Esophagus muscularis mucosa (tissue), 4 donors: ENCODE data around the gene WDR62. TPM values are rescaled to one million over a fixed set of nuclear protein-coding genes. Genes with fewer than 3 reads are reported as not detected.

Source experiments
- DNase-seq: peaks from one replicate; pipeline ENCODE4 v3.0.0-alpha.2; 2017; ENCODE audit errors: extremely low spot score
- H3K27ac ChIP-seq, 4 donors: fragments of 200-600 bp; sonication (generic); replicated peaks in 1 of 4; 1 replicate in 3 of 4; 2 replicates in 1 of 4; pipeline ENCODE4 v1.5.1; 2016 to 2019; ENCODE audit warnings: mild to moderate bottlenecking in 1 of 4
- H3K27me3 ChIP-seq, 4 donors: fragments of 200-600 bp; sonication (generic); one replicate each; pipeline versions ENCODE4 v1.5.1 to v1.6.0; 2016 to 2019
- H3K36me3 ChIP-seq, 4 donors: fragments of 200-600 bp; sonication (generic); one replicate each; pipeline ENCODE4 v1.5.1; 2016 to 2019
- H3K4me1 ChIP-seq, 4 donors: fragments of 200-600 bp; sonication (generic); one replicate each; pipeline ENCODE4 v1.5.1; 2016 to 2019
- H3K4me3 ChIP-seq, 4 donors: fragments of 200-600 bp; sonication (generic); 1 replicate in 2 of 4; 2 replicates in 2 of 4; pipeline ENCODE4 v1.5.1; 2016 to 2019; ENCODE audit warnings: mild to moderate bottlenecking in 4 of 4, moderate library complexity in 1 of 4
- H3K9me3 ChIP-seq, 4 donors: fragments of 200-600 bp; sonication (generic); 1 replicate in 3 of 4; 2 replicates in 1 of 4; pipeline ENCODE4 v1.5.1; 2016 to 2019
- CTCF ChIP-seq, 3 experiments: fragments of 200-600 bp in 2 of 3; fragments of 450-650 bp in 1 of 3; sonication (generic) in 2 of 3; IDR thresholded peaks; one replicate each; pipeline ENCODE4 v1.5.1; 2017 to 2019; ENCODE audit warnings: antibody characterized with exemption in 3 of 3, mild to moderate bottlenecking in 2 of 3, moderate library complexity in 1 of 3
- EP300 ChIP-seq: sonication (generic); formaldehyde crosslinking; IDR thresholded peaks from one replicate; pipeline ENCODE4 v1.6.1; 2017; ENCODE audit warnings: antibody characterized with exemption
- POLR2A ChIP-seq: fragments of 450-650 bp; IDR thresholded peaks from one replicate; pipeline ENCODE4 v1.6.1; 2017; ENCODE audit warnings: antibody characterized with exemption, moderate library complexity, mild to moderate bottlenecking, low read depth
- POLR2AphosphoS5 ChIP-seq, 2 donors: sonication (generic); formaldehyde crosslinking; IDR thresholded peaks; one replicate each; pipeline ENCODE4 v1.6.1; 2017; ENCODE audit warnings: antibody characterized with exemption in 2 of 2
- WGBS: methylation state at CpG from one replicate; pipeline ENCODE4 v1.1.5; 2018; 5-methylcytosine and 5-hydroxymethylcytosine counted together
- intact Hi-C: fragments of 100-400 bp; cut with DNase I; formaldehyde crosslinking; loops from one replicate; pipeline ENCODE4 v1.15.1; 2023
- total RNA-seq, 4 donors: library from RNA; depleted of rRNA; stranded (reverse); fragments of >200 nt; gene quantifications; one replicate each; pipeline versions ENCODE4 v1.1.0 to v1.2.1, GENCODE V29; 2016

Gene WDR62
- total RNA-seq, 4 donors from 2014 or later = 0.26 to 0.52 (median 0.50) TPM; not detected in 1

- peak; percentile 37 to 42 for TF ChIP-seq POLR2AphosphoS5 (IDR thresholded peaks at IDR 0.05)
- TF ChIP-seq EP300 = no peak
- TF ChIP-seq CTCF (IDR thresholded peaks at IDR 0.05) = no peak
- TF ChIP-seq POLR2A = no peak
- Histone ChIP-seq H3K4me1 (peaks cover 0 to 68% (median 64%) of the 10 kb centered on the region in 4 donors), H3K36me3 (no peaks in the 10 kb centered on the region), H3K27me3 (no peaks in the 10 kb centered on the region), H3K27ac (peak overlapping the region; percentile 62 to 79 (median 69)), H3K9me3 (no peaks in the 10 kb centered on the region), H3K4me3 (no peak overlapping the region)
- DNase-seq = no peak
- WGBS = 69% methylated on average over 5 of the region's 5 CpGs
- intact Hi-C loops = no loop called here
Observed at GRCh38 chr19:36046443-36047050, 8.2 kb upstream of the WDR62 start.

GRCh38 chr19:36047835-36048234 is 6.9 kb upstream of the WDR62 start:
- TF ChIP-seq EP300 = no peak
- no peak for TF ChIP-seq POLR2AphosphoS5 (IDR thresholded peaks at IDR 0.05)
- no peak for TF ChIP-seq CTCF (IDR thresholded peaks at IDR 0.05)
- no peak for TF ChIP-seq POLR2A
- Histone ChIP-seq H3K27ac (peak overlapping the region; percentile 62 to 79 (median 69)), H3K9me3 (no peaks in the 10 kb centered on the region), H3K4me1 (peaks cover 0 to 62% (median 59%) of the 10 kb centered on the region in 4 donors), H3K4me3 (no peak overlapping the region), H3K27me3 (no peaks in the 10 kb centered on the region), H3K36me3 (no peaks in the 10 kb centered on the region)
- intact Hi-C loops = no loop called here
- DNase-seq = no peak

GRCh38 chr19:36049080-36049698 is 5.5 kb upstream of the WDR62 start:
- intact Hi-C loops = no loop called here
- Histone ChIP-seq H3K4me3 (no peak overlapping the region), H3K4me1 (peaks cover 0 to 52% (median 50%) of the 10 kb centered on the region in 4 donors), H3K9me3 (no peaks in the 10 kb centered on the region), H3K27me3 (no peaks in the 10 kb centered on the region), H3K36me3 (no peaks in the 10 kb centered on the region), H3K27ac (peak overlapping the region in 1 of 4 donors; percentile 15)
- 98% methylated on average over 4 of the region's 4 CpGs for WGBS
- DNase-seq = no peak
- TF ChIP-seq EP300 (no peak), POLR2AphosphoS5 (IDR thresholded peaks at IDR 0.05) (no peak)

GRCh38 chr19:36051236-36051635 is 3.5 kb upstream of the WDR62 start:
- peaks cover 7 to 43% (median 40%) of the 10 kb centered on the region in 4 donors for H3K4me1 ChIP-seq
- intact Hi-C loops = no loop called here
- H3K27me3 ChIP-seq = no peaks in the 10 kb centered on the region
- H3K36me3 ChIP-seq = no peaks in the 10 kb centered on the region
- H3K9me3 ChIP-seq = no peaks in the 10 kb centered on the region
- DNase-seq = no peak
- TF ChIP-seq POLR2A (no peak), CTCF (IDR thresholded peaks at IDR 0.05) (peak; percentile 24 to 48 (median 41))
- H3K27ac ChIP-seq = peak overlapping the region; percentile 46 to 95 (median 74)
- H3K4me3 ChIP-seq = no peak overlapping the region
- 44% methylated on average over 3 of the region's 3 CpGs for WGBS

- TF ChIP-seq EP300 = no peak
- TF ChIP-seq POLR2AphosphoS5 (IDR thresholded peaks at IDR 0.05) = no peak
- no peak for TF ChIP-seq POLR2A
- no peak for TF ChIP-seq CTCF (IDR thresholded peaks at IDR 0.05)
- 88% methylated on average over 4 of the region's 4 CpGs for WGBS
- Histone ChIP-seq H3K4me3 (no peak overlapping the region), H3K9me3 (no peaks in the 10 kb centered on the region), H3K27me3 (no peaks in the 10 kb centered on the region), H3K27ac (peak overlapping the region; percentile 46 to 95 (median 74)), H3K4me1 (peaks cover 7 to 39% (median 36%) of the 10 kb centered on the region in 4 donors), H3K36me3 (no peaks in the 10 kb centered on the region)
- no peak for DNase-seq
- intact Hi-C loops = loop anchor here (2.0 kb wide), 1 partner anchor 55 kb away; no protein-coding TSS in a partner anchor
Observed at GRCh38 chr19:36051637-36052036, 3.1 kb upstream of the WDR62 start.
